ENCODE data around the gene ZBTB9.

DNA sequence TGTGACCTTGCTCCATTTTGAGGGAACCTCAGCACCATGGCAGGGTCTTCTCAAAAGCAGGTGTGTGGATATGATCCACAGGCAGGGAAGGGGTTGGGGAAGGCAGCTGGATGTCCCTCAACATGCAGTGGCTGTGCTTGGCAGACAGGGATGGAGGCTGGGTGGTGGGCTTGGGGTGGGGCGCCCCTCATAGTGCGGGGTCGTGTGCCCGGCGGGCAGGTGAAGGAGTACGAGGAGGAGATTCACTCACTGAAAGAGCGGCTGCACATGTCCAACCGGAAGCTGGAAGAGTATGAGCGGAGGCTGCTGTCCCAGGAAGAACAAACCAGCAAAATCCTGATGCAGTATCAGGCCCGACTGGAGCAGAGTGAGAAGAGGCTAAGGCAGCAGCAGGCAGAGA is 8.0 kb upstream of the ZBTB9 start:
- TF ChIP-seq, protein P1, sequence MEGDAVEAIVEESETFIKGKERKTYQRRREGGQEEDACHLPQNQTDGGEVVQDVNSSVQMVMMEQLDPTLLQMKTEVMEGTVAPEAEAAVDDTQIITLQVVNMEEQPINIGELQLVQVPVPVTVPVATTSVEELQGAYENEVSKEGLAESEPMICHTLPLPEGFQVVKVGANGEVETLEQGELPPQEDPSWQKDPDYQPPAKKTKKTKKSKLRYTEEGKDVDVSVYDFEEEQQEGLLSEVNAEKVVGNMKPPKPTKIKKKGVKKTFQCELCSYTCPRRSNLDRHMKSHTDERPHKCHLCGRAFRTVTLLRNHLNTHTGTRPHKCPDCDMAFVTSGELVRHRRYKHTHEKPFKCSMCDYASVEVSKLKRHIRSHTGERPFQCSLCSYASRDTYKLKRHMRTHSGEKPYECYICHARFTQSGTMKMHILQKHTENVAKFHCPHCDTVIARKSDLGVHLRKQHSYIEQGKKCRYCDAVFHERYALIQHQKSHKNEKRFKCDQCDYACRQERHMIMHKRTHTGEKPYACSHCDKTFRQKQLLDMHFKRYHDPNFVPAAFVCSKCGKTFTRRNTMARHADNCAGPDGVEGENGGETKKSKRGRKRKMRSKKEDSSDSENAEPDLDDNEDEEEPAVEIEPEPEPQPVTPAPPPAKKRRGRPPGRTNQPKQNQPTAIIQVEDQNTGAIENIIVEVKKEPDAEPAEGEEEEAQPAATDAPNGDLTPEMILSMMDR (IDR thresholded peaks at IDR 0.05): no peak
- no peak for TF ChIP-seq POLR2A (IDR thresholded peaks at IDR 0.05)
- TF ChIP-seq POLR2AphosphoS5 (IDR thresholded peaks at IDR 0.05; ENCODE audit: insufficient read depth in 1 of 2, low read depth in 1 of 2): no peak

Data from vagina (tissue), 2 donors.